Fibroblast of the conjunctiva (primary cell): ENCODE measurements around the gene PAXIP1.
"Not testable (repeated sequence)": the region's sequence is repeated elsewhere in the genome, so short reads cannot be mapped to it uniquely, and the experiment has no call there.

Source experiments
- DNase-seq: peaks from one replicate; pipeline ENCODE4 v3.0.0-alpha.2; 2010; ENCODE audit warnings: low read depth

The PAXIP1 gene

DNA sequence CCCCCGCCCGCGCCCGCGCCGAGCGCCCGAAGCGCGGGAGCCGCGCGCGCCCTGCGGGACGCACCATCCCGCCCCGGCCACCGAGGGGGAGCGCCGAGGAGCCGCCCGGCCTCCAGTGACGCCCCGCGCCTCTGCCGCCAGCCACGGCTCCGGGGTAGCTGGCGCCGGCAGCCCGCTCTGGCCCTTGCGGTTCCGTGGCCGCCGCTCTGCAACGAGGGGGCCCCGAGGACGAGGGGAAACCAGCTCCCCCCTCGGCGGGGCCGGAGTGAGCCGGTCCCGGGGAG, at the start of gene PAXIP1:
TSS of gene PAXIP1 (minus strand) at position 33 of the 284 bp plus-strand sequence. CDS start 195 bp downstream, outside the sequence.
- DNase-seq, result no peak

DNA sequence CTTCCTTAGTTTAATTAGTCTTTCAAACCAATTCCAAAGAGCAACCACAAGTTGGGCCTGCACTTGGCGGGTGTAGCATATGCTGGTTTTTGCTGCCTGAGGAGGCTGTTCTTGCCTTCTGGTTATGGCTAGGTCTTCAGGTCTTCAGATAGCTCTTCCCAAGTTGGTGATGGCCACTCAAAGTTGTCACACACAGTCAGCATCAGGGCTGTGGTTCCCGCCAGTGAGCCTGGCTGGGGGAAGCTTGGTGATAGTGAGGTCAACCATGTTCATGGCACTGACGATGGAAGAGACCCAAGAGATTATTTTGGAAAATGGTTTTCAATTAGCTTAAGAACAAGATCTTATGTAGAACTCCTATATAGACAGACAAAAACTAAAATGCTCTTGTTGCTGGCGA, 48.4 kb upstream of the PAXIP1 start:
- no peak for DNase-seq

GRCh38 chr7:155048006-155048405, 45.1 kb upstream of the PAXIP1 start:
- DNase-seq, result no peak

GRCh38 chr7:155043756-155044155, 40.8 kb upstream of the PAXIP1 start:
- no peak for DNase-seq

DNA sequence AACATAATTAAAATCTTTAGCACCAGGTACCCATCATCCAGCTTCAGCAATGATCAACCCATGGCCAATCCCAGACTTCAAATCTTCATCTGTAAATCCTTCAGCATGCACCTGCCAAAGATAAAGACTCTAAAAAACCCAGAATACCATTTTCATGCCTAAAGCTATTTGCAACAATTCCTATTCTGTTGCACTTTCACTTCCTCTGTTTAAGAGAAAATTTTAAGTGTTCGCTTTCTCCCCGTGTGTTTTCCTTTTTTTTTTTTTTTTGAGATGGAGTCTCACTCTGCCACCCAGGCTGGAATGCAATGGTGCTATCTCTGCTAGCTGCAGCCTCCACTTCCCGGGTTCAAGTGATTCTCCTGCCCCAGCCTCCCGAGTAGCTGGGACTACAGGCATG, 35.4 kb upstream of the PAXIP1 start:
- no peak for DNase-seq

GRCh38 chr7:155034495-155034894, 31.6 kb upstream of the PAXIP1 start:
- DNase-seq, result not testable (repeated sequence)

GRCh38 chr7:155032978-155033377, 30.1 kb upstream of the PAXIP1 start:
- no peak for DNase-seq

DNA sequence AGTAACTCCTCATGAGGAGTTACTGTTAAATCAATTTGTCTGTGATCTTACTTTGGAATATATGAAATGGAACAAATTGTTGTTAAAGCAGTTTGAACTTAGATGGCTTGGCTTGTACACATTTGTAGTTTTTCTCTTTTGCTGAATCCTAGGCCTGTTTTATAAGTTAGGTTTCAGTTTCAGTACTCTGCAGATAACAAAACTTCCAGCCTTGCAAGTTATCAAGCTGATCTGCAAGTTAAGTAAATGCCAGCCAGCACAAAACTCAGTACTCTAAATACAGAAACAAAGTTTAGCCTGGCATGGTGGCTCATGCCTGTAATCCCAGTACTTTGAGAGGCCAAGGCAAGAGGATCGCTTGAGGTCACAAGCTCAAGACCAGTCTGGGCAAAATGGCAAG, 25.0 kb upstream of the PAXIP1 start:
- DNase-seq, result no peak

- no peak for DNase-seq
Measured at GRCh38 chr7:155021699-155022145, 18.8 kb upstream of the PAXIP1 start.

DNA sequence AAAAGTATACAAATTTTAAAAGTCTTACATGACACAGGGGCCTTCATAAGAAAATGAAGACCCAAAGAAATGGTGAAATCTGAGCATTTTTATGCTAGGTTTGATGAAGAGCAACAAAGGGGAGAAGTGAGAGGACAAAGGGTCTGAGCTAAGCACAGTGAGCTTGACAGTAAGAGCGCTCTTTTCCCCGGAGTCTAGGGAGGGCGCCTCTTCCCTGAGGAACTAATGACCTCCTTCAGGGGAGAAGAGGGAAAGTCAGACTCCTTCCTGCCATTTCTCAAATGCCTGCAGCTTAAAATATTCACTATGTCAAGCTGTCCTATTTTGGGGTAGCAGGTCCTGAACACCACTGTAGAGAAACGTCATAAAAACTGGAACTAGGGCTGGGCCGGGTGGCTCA, 18.1 kb upstream of the PAXIP1 start:
- DNase-seq, result no peak

GRCh38 chr7:155017834-155018233, 14.9 kb upstream of the PAXIP1 start:
- DNase-seq, result no peak

GRCh38 chr7:155011086-155011485, 8.2 kb upstream of the PAXIP1 start:
- DNase-seq, result no peak

DNA sequence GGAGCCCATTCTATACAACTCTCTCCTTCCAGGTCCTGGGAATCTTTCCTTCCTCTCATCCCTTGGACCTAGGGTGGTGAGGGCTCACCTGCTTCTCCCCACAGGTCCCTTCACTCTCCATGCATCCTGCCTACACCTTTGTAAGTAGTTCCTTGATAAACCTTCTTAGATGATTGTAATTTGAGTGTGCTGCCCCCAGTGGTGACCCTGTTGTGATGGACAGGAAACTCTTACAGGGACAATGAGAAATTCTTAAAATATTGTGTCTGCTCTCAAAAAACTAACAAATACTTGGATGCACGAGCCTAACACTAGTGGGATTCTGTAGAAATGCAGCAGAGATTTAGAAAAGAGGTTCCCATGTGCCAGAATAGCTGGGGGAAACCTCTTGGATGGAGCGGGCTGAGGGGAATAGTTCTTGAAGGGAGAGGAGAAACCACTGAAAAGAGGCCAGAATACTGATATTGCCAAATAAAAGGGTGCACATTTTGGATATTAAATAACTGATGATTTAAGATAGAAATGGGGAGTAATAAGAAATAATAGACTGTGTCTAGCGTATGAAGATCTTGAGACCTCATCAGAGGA, 6.7 kb upstream of the PAXIP1 start:
- no peak for DNase-seq

- no peak for DNase-seq
Measured at GRCh38 chr7:155007947-155008346, 5.0 kb upstream of the PAXIP1 start.

- peak; percentile 56 for DNase-seq
Measured at GRCh38 chr7:155003376-155004214, 671 bp upstream of the PAXIP1 start.

- no peak for DNase-seq
Measured at GRCh38 chr7:155002411-155003091, 373 bp downstream of the PAXIP1 start.

GRCh38 chr7:155001756-155002410, 1.0 kb downstream of the PAXIP1 start:
- no peak for DNase-seq

- no peak for DNase-seq
Measured at GRCh38 chr7:155000795-155001194, 2.1 kb downstream of the PAXIP1 start.

GRCh38 chr7:154998481-154998880, 4.4 kb downstream of the PAXIP1 start:
- no peak for DNase-seq

- DNase-seq, result no peak
Measured at GRCh38 chr7:154997840-154998370, 5.0 kb downstream of the PAXIP1 start.

- DNase-seq, result no peak
Measured at GRCh38 chr7:154996756-154997155, 6.2 kb downstream of the PAXIP1 start.

DNA sequence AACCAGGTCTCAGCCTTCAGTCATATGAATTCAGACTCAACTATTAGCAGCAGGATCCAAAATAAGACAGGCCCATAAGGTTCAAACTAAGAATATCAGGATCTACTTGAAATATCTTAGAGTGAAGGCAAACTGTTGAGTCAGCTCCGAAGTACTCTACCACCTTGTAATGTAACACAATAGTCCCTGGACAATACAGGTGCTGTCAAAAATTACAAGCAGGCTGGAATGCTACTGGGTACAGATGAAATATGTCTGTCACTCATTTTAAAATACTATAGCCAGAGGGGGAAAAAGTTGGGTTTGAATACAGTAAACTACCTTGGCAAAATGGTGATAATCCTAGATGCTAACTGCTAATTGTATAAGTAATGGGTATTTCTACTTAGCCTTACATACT, 6.8 kb downstream of the PAXIP1 start:
- no peak for DNase-seq
